GM23338 (cell line): ENCODE measurements around the gene SCNN1A. TPM values are rescaled to one million over a fixed set of nuclear protein-coding genes. Genes with fewer than 3 reads are reported as not detected.

Experiments used
- ATAC-seq: fragments of 200-7000 bp; cut with Tn5 transposase; 3 replicates; pipeline ENCODE4 v1.9.1; 2020
- DNase-seq: peaks from one replicate; pipeline ENCODE4 v3.0.0-alpha.2; 2015; ENCODE audit warnings: low spot score
- H2AFZ ChIP-seq: fragments of 200-600 bp; sonication (generic); 2 replicates; pipeline ENCODE4 v1.8.0; 2016; ENCODE audit warnings: antibody characterized with exemption, mild to moderate bottlenecking, moderate library complexity
- H3F3A ChIP-seq: fragments of 200-600 bp; sonication (generic); replicated peaks from 2 replicates; pipeline ENCODE4 v1.8.0; 2017; ENCODE audit warnings: antibody characterized with exemption, mixed run types, low read depth
- H3K27ac ChIP-seq: fragments of 200-600 bp; sonication (generic); 2 replicates; pipeline ENCODE4 v1.6.1; 2016; ENCODE audit warnings: low read depth
- H3K27me3 ChIP-seq: fragments of 200-600 bp; sonication (generic); 2 replicates; pipeline ENCODE4 v1.8.0; 2016; ENCODE audit warnings: mild to moderate bottlenecking, mixed run types, moderate library complexity; ENCODE audit not compliant: insufficient read depth
- H3K36me3 ChIP-seq: fragments of 200-600 bp; sonication (generic); 2 replicates; pipeline ENCODE4 v1.8.0; 2016; ENCODE audit warnings: mild to moderate bottlenecking; ENCODE audit not compliant: insufficient read depth
- H3K4me1 ChIP-seq: fragments of 200-600 bp; sonication (generic); 2 replicates; pipeline ENCODE4 v1.8.0; 2016; ENCODE audit warnings: mild to moderate bottlenecking, moderate library complexity; ENCODE audit not compliant: insufficient read depth
- H3K4me2 ChIP-seq: fragments of 200-600 bp; sonication (generic); 2 replicates; pipeline ENCODE4 v1.7.1; 2017; ENCODE audit warnings: mixed run types
- H3K4me3 ChIP-seq: fragments of 200-600 bp; sonication (generic); 2 replicates; pipeline ENCODE4 v1.6.1; 2016; ENCODE audit warnings: mixed run types
- H3K79me2 ChIP-seq: fragments of 200-600 bp; sonication (generic); replicated peaks from 2 replicates; pipeline ENCODE4 v1.8.0; 2017; ENCODE audit warnings: mild to moderate bottlenecking; ENCODE audit not compliant: insufficient read depth
- H3K9me2 ChIP-seq: fragments of 200-600 bp; sonication (generic); 2 replicates; pipeline ENCODE4 v1.8.0; 2017; ENCODE audit not compliant: insufficient read depth
- H4K20me1 ChIP-seq: fragments of 200-600 bp; sonication (generic); replicated peaks from 2 replicates; pipeline ENCODE4 v1.8.0; 2017; ENCODE audit warnings: mild to moderate bottlenecking; ENCODE audit not compliant: insufficient read depth
- H3K27ac Mint-ChIP-seq: 2 replicates; pipeline ENCODE4 v1.8.0; 2020; ENCODE audit warnings: inconsistent platforms, mild to moderate bottlenecking, moderate library complexity, mixed read lengths
- H3K27me3 Mint-ChIP-seq: 3 replicates; pipeline ENCODE4 v1.8.0; 2022; ENCODE audit warnings: low read depth, mild to moderate bottlenecking, moderate library complexity, mixed read lengths, inconsistent platforms; ENCODE audit not compliant: insufficient read depth, poor library complexity
- H3K36me3 Mint-ChIP-seq: 3 replicates; pipeline ENCODE4 v1.8.0; 2021; ENCODE audit warnings: low read depth, mild to moderate bottlenecking, inconsistent platforms, moderate library complexity, mixed read lengths
- H3K4me1 Mint-ChIP-seq: 3 replicates; pipeline ENCODE4 v1.8.0; 2020; ENCODE audit warnings: mild to moderate bottlenecking, inconsistent platforms, mixed read lengths
- H3K4me3 Mint-ChIP-seq: 3 replicates; pipeline ENCODE4 v1.8.0; 2021; ENCODE audit warnings: moderate library complexity, mild to moderate bottlenecking, inconsistent platforms, mixed read lengths
- H3K9me3 Mint-ChIP-seq: 3 replicates; pipeline ENCODE4 v1.8.0; 2020; ENCODE audit warnings: moderate library complexity, mild to moderate bottlenecking, inconsistent platforms, mixed read lengths
- CREB1 ChIP-seq: fragments of 250-450 bp; sonication (Bioruptor Pico); IDR thresholded peaks from 2 replicates; pipeline ENCODE4 v1.5.0; 2020; ENCODE audit warnings: low read depth, mild to moderate bottlenecking, moderate library complexity
- CTCF ChIP-seq, 2 experiments: fragments of 200-600 bp in 1 of 2; sonication (generic) in 1 of 2; conservative IDR thresholded peaks; 2 replicates each; pipeline versions ENCODE4 v1.5.1 to v1.6.1; 2016 to 2017; ENCODE audit warnings: antibody characterized with exemption in 2 of 2, low read depth in 2 of 2, mild to moderate bottlenecking in 2 of 2, moderate library complexity in 1 of 2
- EZH2 ChIP-seq: fragments of 200-600 bp; sonication (generic); IDR thresholded peaks from one replicate; pipeline ENCODE4 v1.8.0; 2017; ENCODE audit warnings: antibody characterized with exemption, mild to moderate bottlenecking, low read depth; ENCODE audit not compliant: unreplicated experiment
- EZH2phosphoT487 ChIP-seq: fragments of 200-600 bp; sonication (generic); IDR thresholded peaks from one replicate; pipeline ENCODE4 v1.8.1; 2018; ENCODE audit warnings: antibody characterized with exemption; ENCODE audit not compliant: unreplicated experiment
- JUNB ChIP-seq: IDR thresholded peaks from one replicate; pipeline ENCODE4 v1.6.1; 2016; ENCODE audit warnings: antibody characterized with exemption; ENCODE audit not compliant: unreplicated experiment
- NANOG ChIP-seq: IDR thresholded peaks from 2 replicates; pipeline ENCODE4 v1.6.1; 2016; ENCODE audit warnings: antibody characterized with exemption, borderline replicate concordance
- POLR2AphosphoS5 ChIP-seq: IDR thresholded peaks from 2 replicates; pipeline ENCODE4 v1.6.1; 2016; ENCODE audit warnings: antibody characterized with exemption, low read depth
- REST ChIP-seq: IDR thresholded peaks from one replicate; pipeline ENCODE4 v1.6.1; 2018; ENCODE audit warnings: antibody characterized with exemption; ENCODE audit not compliant: unreplicated experiment
- STAT1 ChIP-seq: IDR thresholded peaks from one replicate; pipeline ENCODE4 v1.6.1; 2016; ENCODE audit warnings: antibody characterized with exemption; ENCODE audit not compliant: unreplicated experiment
- ZNF114 ChIP-seq: fragments of 250-450 bp; sonication (Bioruptor Pico); IDR thresholded peaks from 2 replicates; pipeline ENCODE4 v1.5.0; 2020; ENCODE audit warnings: mild to moderate bottlenecking, moderate library complexity
- ZNF331 ChIP-seq: fragments of 250-450 bp; sonication (Bioruptor Pico); IDR thresholded peaks from 2 replicates; pipeline ENCODE4 v1.5.0; 2020; ENCODE audit warnings: low read depth, mild to moderate bottlenecking, moderate library complexity
- polyA plus RNA-seq: library from polyadenylated mRNA; unstranded; fragments of >200 nt; fragmentation: Nextera tagmentation; extraction: Ambion mirVana; gene quantifications from 2 replicates; pipeline ENCODE4 v1.2.1, GENCODE V29; 2016
- total RNA-seq: library from RNA; depleted of rRNA; stranded (reverse); fragments of >200 nt; shearing (Covaris generic); gene quantifications from 2 replicates; pipeline ENCODE4 v1.2.3, GENCODE V29; 2014
- TF ChIP-seq, protein P1 (sequence below): fragments of 250-450 bp; sonication (Bioruptor Pico); IDR thresholded peaks from 2 replicates; pipeline ENCODE4 v1.5.0; 2020; ENCODE audit warnings: mild to moderate bottlenecking, moderate library complexity
- TF ChIP-seq, protein P2 (sequence below): IDR thresholded peaks from 2 replicates; pipeline ENCODE4 v1.6.1; 2016; ENCODE audit warnings: antibody characterized with exemption

SCNN1A gene
- total and polyA plus RNA-seq, 2 experiments from 2014 or later = 37.1 to 125 TPM

GRCh38 chr12:6384499-6385436 is 9.4 kb upstream of the SCNN1A start:
- no peak for ATAC-seq
- Histone ChIP-seq H2AFZ (peak overlapping the region; percentile 95), H3K36me3 (no peaks in the 10 kb centered on the region; the same call in 1 of the 2 replicates), H3K4me1 (peaks cover 22% of the 10 kb centered on the region), H3K27me3 (peaks cover 21% of the 10 kb centered on the region), H3K27ac (no peak overlapping the region), H3K4me2 (peak overlapping the region; percentile 68; the same call in 1 of the 2 replicates), H3K79me2 (no peaks in the 10 kb centered on the region), H3K4me3 (no peak overlapping the region), H3K9me2 (no peaks in the 10 kb centered on the region), H4K20me1 (no peaks in the 10 kb centered on the region), H3F3A (0 out of 2 replicates have a peak, but pooled peaks cover 2% of the 10 kb centered on the region)
- H3K4me3 Mint-ChIP-seq = no peak overlapping the region; the same call in 2 of the 3 replicates
- H3K27me3 Mint-ChIP-seq = peaks cover 20% of the 10 kb centered on the region
- H3K27ac Mint-ChIP-seq = no peak overlapping the region
- H3K9me3 Mint-ChIP-seq = no peaks in the 10 kb centered on the region; the same call in 2 of the 3 replicates
- TF ChIP-seq CTCF (conservative IDR thresholded peaks at IDR 0.05; ENCODE audit: low read depth in 2 of 2) (no peak), POLR2AphosphoS5 (no peak), STAT1 (no peak), REST (no peak), ZNF331 (CRISPR knock-in tag) (no peak), NANOG (no peak), EZH2 (no peak), ZNF114 (CRISPR knock-in tag) (no peak), EZH2phosphoT487 (no peak), JUNB (no peak), CREB1 (CRISPR knock-in tag) (no peak)
- TF ChIP-seq, protein P1, sequence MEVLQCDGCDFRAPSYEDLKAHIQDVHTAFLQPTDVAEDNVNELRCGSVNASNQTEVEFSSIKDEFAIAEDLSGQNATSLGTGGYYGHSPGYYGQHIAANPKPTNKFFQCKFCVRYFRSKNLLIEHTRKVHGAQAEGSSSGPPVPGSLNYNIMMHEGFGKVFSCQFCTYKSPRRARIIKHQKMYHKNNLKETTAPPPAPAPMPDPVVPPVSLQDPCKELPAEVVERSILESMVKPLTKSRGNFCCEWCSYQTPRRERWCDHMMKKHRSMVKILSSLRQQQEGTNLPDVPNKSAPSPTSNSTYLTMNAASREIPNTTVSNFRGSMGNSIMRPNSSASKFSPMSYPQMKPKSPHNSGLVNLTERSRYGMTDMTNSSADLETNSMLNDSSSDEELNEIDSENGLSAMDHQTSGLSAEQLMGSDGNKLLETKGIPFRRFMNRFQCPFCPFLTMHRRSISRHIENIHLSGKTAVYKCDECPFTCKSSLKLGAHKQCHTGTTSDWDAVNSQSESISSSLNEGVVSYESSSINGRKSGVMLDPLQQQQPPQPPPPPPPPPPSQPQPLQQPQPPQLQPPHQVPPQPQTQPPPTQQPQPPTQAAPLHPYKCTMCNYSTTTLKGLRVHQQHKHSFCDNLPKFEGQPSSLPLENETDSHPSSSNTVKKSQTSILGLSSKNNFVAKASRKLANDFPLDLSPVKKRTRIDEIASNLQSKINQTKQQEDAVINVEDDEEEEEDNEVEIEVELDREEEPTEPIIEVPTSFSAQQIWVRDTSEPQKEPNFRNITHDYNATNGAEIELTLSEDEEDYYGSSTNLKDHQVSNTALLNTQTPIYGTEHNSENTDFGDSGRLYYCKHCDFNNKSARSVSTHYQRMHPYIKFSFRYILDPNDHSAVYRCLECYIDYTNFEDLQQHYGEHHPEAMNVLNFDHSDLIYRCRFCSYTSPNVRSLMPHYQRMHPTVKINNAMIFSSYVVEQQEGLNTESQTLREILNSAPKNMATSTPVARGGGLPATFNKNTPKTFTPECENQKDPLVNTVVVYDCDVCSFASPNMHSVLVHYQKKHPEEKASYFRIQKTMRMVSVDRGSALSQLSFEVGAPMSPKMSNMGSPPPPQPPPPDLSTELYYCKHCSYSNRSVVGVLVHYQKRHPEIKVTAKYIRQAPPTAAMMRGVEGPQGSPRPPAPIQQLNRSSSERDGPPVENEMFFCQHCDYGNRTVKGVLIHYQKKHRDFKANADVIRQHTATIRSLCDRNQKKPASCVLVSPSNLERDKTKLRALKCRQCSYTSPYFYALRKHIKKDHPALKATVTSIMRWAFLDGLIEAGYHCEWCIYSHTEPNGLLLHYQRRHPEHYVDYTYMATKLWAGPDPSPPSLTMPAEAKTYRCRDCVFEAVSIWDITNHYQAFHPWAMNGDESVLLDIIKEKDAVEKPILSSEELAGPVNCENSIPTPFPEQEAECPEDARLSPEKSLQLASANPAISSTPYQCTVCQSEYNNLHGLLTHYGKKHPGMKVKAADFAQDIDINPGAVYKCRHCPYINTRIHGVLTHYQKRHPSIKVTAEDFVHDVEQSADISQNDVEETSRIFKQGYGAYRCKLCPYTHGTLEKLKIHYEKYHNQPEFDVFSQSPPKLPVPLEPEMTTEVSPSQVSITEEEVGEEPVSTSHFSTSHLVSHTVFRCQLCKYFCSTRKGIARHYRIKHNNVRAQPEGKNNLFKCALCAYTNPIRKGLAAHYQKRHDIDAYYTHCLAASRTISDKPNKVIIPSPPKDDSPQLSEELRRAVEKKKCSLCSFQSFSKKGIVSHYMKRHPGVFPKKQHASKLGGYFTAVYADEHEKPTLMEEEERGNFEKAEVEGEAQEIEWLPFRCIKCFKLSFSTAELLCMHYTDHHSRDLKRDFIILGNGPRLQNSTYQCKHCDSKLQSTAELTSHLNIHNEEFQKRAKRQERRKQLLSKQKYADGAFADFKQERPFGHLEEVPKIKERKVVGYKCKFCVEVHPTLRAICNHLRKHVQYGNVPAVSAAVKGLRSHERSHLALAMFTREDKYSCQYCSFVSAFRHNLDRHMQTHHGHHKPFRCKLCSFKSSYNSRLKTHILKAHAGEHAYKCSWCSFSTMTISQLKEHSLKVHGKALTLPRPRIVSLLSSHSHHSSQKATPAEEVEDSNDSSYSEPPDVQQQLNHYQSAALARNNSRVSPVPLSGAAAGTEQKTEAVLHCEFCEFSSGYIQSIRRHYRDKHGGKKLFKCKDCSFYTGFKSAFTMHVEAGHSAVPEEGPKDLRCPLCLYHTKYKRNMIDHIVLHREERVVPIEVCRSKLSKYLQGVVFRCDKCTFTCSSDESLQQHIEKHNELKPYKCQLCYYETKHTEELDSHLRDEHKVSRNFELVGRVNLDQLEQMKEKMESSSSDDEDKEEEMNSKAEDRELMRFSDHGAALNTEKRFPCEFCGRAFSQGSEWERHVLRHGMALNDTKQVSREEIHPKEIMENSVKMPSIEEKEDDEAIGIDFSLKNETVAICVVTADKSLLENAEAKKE = no peak
- TF ChIP-seq, protein P2, sequence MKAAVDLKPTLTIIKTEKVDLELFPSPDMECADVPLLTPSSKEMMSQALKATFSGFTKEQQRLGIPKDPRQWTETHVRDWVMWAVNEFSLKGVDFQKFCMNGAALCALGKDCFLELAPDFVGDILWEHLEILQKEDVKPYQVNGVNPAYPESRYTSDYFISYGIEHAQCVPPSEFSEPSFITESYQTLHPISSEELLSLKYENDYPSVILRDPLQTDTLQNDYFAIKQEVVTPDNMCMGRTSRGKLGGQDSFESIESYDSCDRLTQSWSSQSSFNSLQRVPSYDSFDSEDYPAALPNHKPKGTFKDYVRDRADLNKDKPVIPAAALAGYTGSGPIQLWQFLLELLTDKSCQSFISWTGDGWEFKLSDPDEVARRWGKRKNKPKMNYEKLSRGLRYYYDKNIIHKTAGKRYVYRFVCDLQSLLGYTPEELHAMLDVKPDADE = no peak
- peaks cover 41% of the 10 kb centered on the region for H3K4me1 Mint-ChIP-seq
- no peaks in the 10 kb centered on the region for H3K36me3 Mint-ChIP-seq
- no peak for DNase-seq
